Progenitor cell of endocrine pancreas (in vitro differentiated cells): Measurements from ENCODE around the gene MED17. TPM values are rescaled to one million over a fixed set of nuclear protein-coding genes. Genes with fewer than 3 reads are reported as not detected.
A peak's percentile ranks its signal among the peaks of the same experiment; 100 is the strongest.

Experiments
- DNase-seq: peaks from one replicate; pipeline ENCODE4 v3.0.0; 2021; ENCODE audit warnings: low spot score; ENCODE audit not compliant: unreplicated experiment
- H3K27ac Mint-ChIP-seq: 2 replicates; pipeline ENCODE4 v1.8.0; 2021; ENCODE audit warnings: mild to moderate bottlenecking, moderate library complexity, mixed read lengths
- H3K27me3 Mint-ChIP-seq: 2 replicates; pipeline ENCODE4 v1.8.0; 2021; ENCODE audit warnings: mixed read lengths
- H3K36me3 Mint-ChIP-seq: 2 replicates; pipeline ENCODE4 v1.8.0; 2022; ENCODE audit warnings: mixed read lengths; ENCODE audit not compliant: insufficient read depth
- H3K4me1 Mint-ChIP-seq: 2 replicates; pipeline ENCODE4 v1.8.0; 2021; ENCODE audit warnings: low read depth, mixed read lengths
- H3K4me3 Mint-ChIP-seq: 2 replicates; pipeline ENCODE4 v1.8.0; 2021; ENCODE audit warnings: low read depth, mild to moderate bottlenecking, moderate library complexity, mixed read lengths
- H3K9me3 Mint-ChIP-seq: 2 replicates; pipeline ENCODE4 v1.8.0; 2021; ENCODE audit warnings: low read depth, mixed read lengths
- total RNA-seq: library from RNA; stranded (reverse); gene quantifications from 2 replicates; pipeline ENCODE4 v1.2.1, GENCODE V29; 2021
- TF ChIP-seq, protein P1 (sequence below): fragments of 200-600 bp; sonication (generic); IDR thresholded peaks from one replicate; pipeline ENCODE4 v1.5.0; 2021; ENCODE audit warnings: antibody characterized with exemption, mild to moderate bottlenecking; ENCODE audit not compliant: unreplicated experiment

The MED17 gene
- total RNA-seq, 1 donor from 2014 or later: 55.7 TPM

DNA sequence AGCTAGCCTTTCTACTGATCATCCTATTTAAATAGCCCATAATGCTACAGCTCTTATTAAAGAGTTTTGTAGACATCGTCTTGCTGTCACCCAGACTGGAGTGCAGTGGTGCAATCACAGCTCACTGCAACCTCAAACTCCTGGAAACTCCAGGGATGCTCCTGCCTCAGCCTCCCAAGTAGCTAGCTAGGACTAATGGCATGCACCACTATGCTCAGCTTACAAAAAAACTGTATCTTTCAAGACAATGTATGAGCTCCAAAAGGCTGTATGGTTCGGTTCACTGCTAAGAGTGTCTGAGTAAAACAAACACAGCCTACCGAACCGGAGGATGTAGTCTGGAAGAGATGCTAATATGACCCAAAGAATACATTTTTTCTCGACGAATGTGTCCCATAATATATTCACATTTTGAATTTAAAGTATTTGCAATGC is 45.4 kb upstream of the MED17 start:
- peak overlapping the region; percentile 69 for H3K27ac Mint-ChIP-seq
- peaks cover 34% of the 10 kb centered on the region for H3K36me3 Mint-ChIP-seq
- peak overlapping the region; percentile 97 for H3K4me3 Mint-ChIP-seq
- H3K9me3 Mint-ChIP-seq: no peaks in the 10 kb centered on the region
- H3K4me1 Mint-ChIP-seq: peaks cover 40% of the 10 kb centered on the region
- TF ChIP-seq, protein P1, sequence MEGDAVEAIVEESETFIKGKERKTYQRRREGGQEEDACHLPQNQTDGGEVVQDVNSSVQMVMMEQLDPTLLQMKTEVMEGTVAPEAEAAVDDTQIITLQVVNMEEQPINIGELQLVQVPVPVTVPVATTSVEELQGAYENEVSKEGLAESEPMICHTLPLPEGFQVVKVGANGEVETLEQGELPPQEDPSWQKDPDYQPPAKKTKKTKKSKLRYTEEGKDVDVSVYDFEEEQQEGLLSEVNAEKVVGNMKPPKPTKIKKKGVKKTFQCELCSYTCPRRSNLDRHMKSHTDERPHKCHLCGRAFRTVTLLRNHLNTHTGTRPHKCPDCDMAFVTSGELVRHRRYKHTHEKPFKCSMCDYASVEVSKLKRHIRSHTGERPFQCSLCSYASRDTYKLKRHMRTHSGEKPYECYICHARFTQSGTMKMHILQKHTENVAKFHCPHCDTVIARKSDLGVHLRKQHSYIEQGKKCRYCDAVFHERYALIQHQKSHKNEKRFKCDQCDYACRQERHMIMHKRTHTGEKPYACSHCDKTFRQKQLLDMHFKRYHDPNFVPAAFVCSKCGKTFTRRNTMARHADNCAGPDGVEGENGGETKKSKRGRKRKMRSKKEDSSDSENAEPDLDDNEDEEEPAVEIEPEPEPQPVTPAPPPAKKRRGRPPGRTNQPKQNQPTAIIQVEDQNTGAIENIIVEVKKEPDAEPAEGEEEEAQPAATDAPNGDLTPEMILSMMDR: no peak
- no peaks in the 10 kb centered on the region for H3K27me3 Mint-ChIP-seq
- no peak for DNase-seq

DNA sequence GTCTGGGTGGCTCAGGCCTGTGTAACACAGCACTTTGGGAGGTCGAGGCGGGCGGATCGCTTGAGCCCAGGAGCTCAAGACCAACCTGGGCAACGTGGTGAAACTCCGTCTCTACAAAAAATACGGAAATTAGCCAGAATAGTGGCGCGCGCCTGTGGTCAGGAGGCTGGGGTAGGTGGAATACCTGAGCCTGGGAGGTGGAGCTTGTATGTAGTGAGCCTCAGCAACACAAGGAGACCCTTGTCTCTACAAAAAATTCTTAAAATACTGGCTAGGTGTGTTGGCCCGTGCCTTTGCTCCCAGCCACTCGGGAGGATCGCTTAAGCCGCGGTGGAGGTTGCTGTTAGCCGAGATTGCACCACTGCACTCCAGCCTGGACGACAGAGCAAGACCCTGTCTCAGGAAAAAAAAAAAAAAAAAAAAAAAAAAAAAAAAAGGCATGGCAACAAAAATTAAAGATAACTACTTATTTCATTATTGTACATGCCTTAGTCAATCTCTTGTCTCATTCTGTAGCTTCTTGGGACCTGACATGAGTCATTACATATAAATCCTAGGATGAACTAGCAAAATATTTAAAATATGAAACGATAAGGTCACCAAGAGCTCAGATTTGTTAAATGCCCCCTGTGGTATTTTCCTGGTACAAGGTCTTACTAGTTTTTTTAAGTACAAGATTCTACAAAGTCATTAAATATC is 43.9 kb upstream of the MED17 start:
- DNase-seq: no peak
- Mint-ChIP-seq H3K27me3 (no peaks in the 10 kb centered on the region), H3K9me3 (no peaks in the 10 kb centered on the region), H3K4me3 (peak overlapping the region; percentile 97), H3K4me1 (peaks cover 54% of the 10 kb centered on the region), H3K36me3 (peaks cover 25% of the 10 kb centered on the region), H3K27ac (peak overlapping the region; percentile 100)
- TF ChIP-seq, protein P1: no peak

DNA sequence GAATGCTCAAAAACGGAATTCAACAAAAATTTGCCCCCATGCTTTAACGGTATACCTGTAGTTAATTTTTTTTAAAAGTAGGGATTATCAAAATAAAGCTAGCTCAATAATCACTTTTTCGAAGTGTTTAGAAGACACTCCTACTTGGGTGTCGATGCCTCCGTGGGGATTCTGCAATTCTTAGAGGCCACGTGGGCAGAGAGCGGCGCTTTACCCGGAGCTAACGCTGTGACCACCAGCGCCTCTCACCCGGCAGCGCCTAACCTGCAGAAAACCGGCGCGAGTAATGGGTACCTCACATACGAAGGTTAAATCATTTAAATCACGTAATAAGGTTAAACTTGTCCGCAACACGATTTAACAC is 43.4 kb upstream of the MED17 start:
- TF ChIP-seq, protein P1: no peak
- Mint-ChIP-seq H3K4me1 (peaks cover 58% of the 10 kb centered on the region), H3K36me3 (peaks cover 23% of the 10 kb centered on the region), H3K4me3 (peak overlapping the region; percentile 97), H3K9me3 (no peaks in the 10 kb centered on the region), H3K27me3 (no peaks in the 10 kb centered on the region), H3K27ac (peak overlapping the region; percentile 100)
- no peak for DNase-seq

DNA sequence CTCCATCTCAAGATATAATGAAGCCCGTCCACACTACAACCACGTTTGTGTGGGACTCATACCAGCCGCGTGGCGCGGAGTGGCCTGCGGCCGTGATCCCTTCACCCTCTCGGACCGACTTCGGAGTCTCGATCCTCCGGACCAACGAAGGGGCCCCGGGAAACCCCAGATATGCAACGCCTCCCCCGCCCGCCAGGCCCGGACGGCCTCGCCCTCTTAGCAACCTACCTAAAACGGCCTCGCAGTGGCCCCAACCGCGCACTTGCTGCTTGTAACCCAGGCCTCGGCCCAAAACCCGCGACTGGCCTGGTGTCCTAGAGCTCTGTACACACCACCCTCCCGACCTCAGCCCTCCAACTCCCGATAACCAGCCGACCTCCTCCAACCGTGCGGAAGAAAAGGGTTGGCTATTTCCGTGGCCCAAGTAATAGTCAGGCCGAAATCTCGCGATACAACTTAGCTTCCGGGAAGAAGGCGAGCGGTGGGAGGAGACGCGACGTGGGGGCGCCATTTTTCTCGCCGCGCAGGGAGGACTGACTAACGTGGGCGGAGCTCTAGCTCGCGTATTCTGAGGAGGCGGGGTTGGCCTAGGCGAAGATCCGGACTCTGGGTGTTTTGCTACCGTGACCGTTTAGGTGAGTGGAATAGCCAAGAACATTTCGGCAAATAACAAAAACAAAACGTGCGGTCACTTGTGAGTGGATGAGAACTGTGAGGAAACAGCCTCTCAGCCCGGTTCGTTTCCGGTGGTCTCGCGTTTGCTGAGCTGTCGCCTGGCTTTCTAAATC is 42.8 kb upstream of the MED17 start, which contains the start of the genes C11orf54 and TAF1D:
Gene C11orf54 (plus strand): TSS at position 579 of the 788 bp plus-strand sequence. CDS start 5,722 bp downstream, outside the sequence.
Gene TAF1D (minus strand): TSS at position 402 of the 788 bp plus-strand sequence. CDS start 2,191 bp downstream, outside the sequence.
- H3K9me3 Mint-ChIP-seq: no peaks in the 10 kb centered on the region
- TF ChIP-seq, protein P1: no peak
- H3K27me3 Mint-ChIP-seq: no peaks in the 10 kb centered on the region
- H3K4me3 Mint-ChIP-seq: peak within 1 kb of the TSS; percentile 97
- peak within 1 kb of the TSS; percentile 100 for H3K27ac Mint-ChIP-seq
- peak; percentile 91 for DNase-seq
- H3K4me1 Mint-ChIP-seq: peaks cover 63% of the 10 kb centered on the region
- H3K36me3 Mint-ChIP-seq: peaks cover 20% of the 10 kb centered on the region

DNA sequence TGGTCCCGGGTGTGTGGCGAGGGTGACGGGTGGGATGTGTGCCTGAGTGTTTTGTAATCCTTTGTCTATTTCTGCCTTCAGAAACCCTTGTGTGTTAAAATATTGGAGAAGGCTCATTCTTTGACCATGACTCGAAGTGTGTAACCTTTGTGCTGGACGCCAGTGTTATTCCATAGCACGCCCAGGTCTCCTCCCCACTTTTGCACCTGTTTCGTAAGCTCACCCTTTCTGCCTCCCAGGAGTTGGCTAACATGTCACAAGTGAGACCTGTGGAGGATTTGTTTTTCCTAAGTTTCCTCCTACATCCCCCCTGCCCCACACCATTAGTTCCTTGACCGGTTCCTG is 42.2 kb upstream of the MED17 start:
- DNase-seq: no peak
- Mint-ChIP-seq H3K36me3 (peaks cover 17% of the 10 kb centered on the region), H3K27ac (peak overlapping the region; percentile 100), H3K27me3 (no peaks in the 10 kb centered on the region), H3K4me3 (peak overlapping the region; percentile 97), H3K4me1 (peaks cover 65% of the 10 kb centered on the region), H3K9me3 (no peaks in the 10 kb centered on the region)
- TF ChIP-seq, protein P1: no peak
